IPS-15b (cell line): ENCODE data around the gene SDHAF1.

Experiments
- H3K27me3 ChIP-seq: one replicate; pipeline ENCODE4 v1.6.1; 2013; ENCODE audit warnings: low read length; ENCODE audit not compliant: control insufficient read depth, insufficient read depth
- H3K36me3 ChIP-seq: one replicate; pipeline ENCODE4 v1.6.1; 2013; ENCODE audit warnings: low read length; ENCODE audit not compliant: control insufficient read depth, insufficient read depth
- H3K4me1 ChIP-seq: one replicate; pipeline ENCODE4 v1.6.1; 2013; ENCODE audit warnings: mild to moderate bottlenecking, low read length; ENCODE audit not compliant: control insufficient read depth, insufficient read depth
- H3K4me3 ChIP-seq: one replicate; pipeline ENCODE4 v1.5.1; 2013; ENCODE audit warnings: low read depth, low read length
- H3K9ac ChIP-seq: one replicate; pipeline ENCODE4 v1.6.1; 2013; ENCODE audit warnings: low read depth, mild to moderate bottlenecking, low read length
- H3K9me3 ChIP-seq: one replicate; pipeline ENCODE4 v1.6.1; 2013; ENCODE audit warnings: mild to moderate bottlenecking, low read length; ENCODE audit not compliant: control insufficient read depth, insufficient read depth

SDHAF1 gene

GRCh38 chr19:35990156-35990555 is 4.8 kb upstream of the SDHAF1 start:
- no peak overlapping the region for H3K9ac ChIP-seq
- H3K27me3 ChIP-seq: peaks cover 13% of the 10 kb centered on the region
- no peaks in the 10 kb centered on the region for H3K9me3 ChIP-seq

GRCh38 chr19:35990771-35991730 is 3.9 kb upstream of the SDHAF1 start:
- Histone ChIP-seq H3K9ac (no peak overlapping the region), H3K9me3 (no peaks in the 10 kb centered on the region), H3K27me3 (peaks cover 5% of the 10 kb centered on the region)

More at GRCh38 chr19:35990156-35990555, 4.8 kb upstream of the SDHAF1 start:
- H3K4me3 ChIP-seq: no peak overlapping the region
- H3K36me3 ChIP-seq: no peaks in the 10 kb centered on the region
- no peaks in the 10 kb centered on the region for H3K4me1 ChIP-seq

GRCh38 chr19:35991731-35992450 is 3.1 kb upstream of the SDHAF1 start:
- H3K36me3 ChIP-seq: no peaks in the 10 kb centered on the region
- H3K4me3 ChIP-seq: no peak overlapping the region
- H3K4me1 ChIP-seq: no peaks in the 10 kb centered on the region
- H3K9ac ChIP-seq: no peak overlapping the region
- no peaks in the 10 kb centered on the region for H3K27me3 ChIP-seq
- no peaks in the 10 kb centered on the region for H3K9me3 ChIP-seq

More at GRCh38 chr19:35990771-35991730, 3.9 kb upstream of the SDHAF1 start:
- Histone ChIP-seq H3K36me3 (no peaks in the 10 kb centered on the region), H3K4me3 (no peak overlapping the region), H3K4me1 (no peaks in the 10 kb centered on the region)

- H3K36me3 ChIP-seq: no peaks in the 10 kb centered on the region
Observed at GRCh38 chr19:35992907-35993765, 1.9 kb upstream of the SDHAF1 start.

GRCh38 chr19:35993923-35994598 is 927 bp upstream of the SDHAF1 start:
- Histone ChIP-seq H3K9ac (no peak overlapping the region), H3K9me3 (no peaks in the 10 kb centered on the region), H3K36me3 (no peaks in the 10 kb centered on the region), H3K4me1 (no peaks in the 10 kb centered on the region), H3K27me3 (no peaks in the 10 kb centered on the region), H3K4me3 (no peak overlapping the region)

More at GRCh38 chr19:35992907-35993765, 1.9 kb upstream of the SDHAF1 start:
- Histone ChIP-seq H3K4me1 (no peaks in the 10 kb centered on the region), H3K9ac (no peak overlapping the region), H3K27me3 (no peaks in the 10 kb centered on the region), H3K4me3 (no peak overlapping the region), H3K9me3 (no peaks in the 10 kb centered on the region)

GRCh38 chr19:35996777-35997176 is 1.8 kb downstream of the SDHAF1 start:
- no peak overlapping the region for H3K9ac ChIP-seq
- H3K36me3 ChIP-seq: no peaks in the 10 kb centered on the region
- H3K9me3 ChIP-seq: no peaks in the 10 kb centered on the region
- H3K27me3 ChIP-seq: no peaks in the 10 kb centered on the region
- H3K4me1 ChIP-seq: no peaks in the 10 kb centered on the region
- H3K4me3 ChIP-seq: no peak overlapping the region

GRCh38 chr19:36001605-36002004 is 6.6 kb downstream of the SDHAF1 start:
- Histone ChIP-seq H3K9ac (no peak overlapping the region), H3K4me3 (no peak overlapping the region), H3K4me1 (no peaks in the 10 kb centered on the region), H3K27me3 (no peaks in the 10 kb centered on the region), H3K9me3 (no peaks in the 10 kb centered on the region), H3K36me3 (peaks cover 3% of the 10 kb centered on the region)

GRCh38 chr19:36003284-36003683 is 8.3 kb downstream of the SDHAF1 start:
- H3K4me3 ChIP-seq: no peak overlapping the region
- H3K27me3 ChIP-seq: no peaks in the 10 kb centered on the region
- H3K36me3 ChIP-seq: peaks cover 3% of the 10 kb centered on the region

GRCh38 chr19:36006955-36007354 is 12.0 kb downstream of the SDHAF1 start:
- Histone ChIP-seq H3K27me3 (no peaks in the 10 kb centered on the region), H3K9me3 (no peaks in the 10 kb centered on the region), H3K9ac (no peak overlapping the region), H3K4me1 (no peaks in the 10 kb centered on the region), H3K4me3 (no peak overlapping the region), H3K36me3 (peaks cover 3% of the 10 kb centered on the region)

More at GRCh38 chr19:36003284-36003683, 8.3 kb downstream of the SDHAF1 start:
- Histone ChIP-seq H3K9me3 (no peaks in the 10 kb centered on the region), H3K9ac (no peak overlapping the region), H3K4me1 (no peaks in the 10 kb centered on the region)

GRCh38 chr19:36008336-36008978 is 13.5 kb downstream of the SDHAF1 start, which contains the start of gene SYNE4:
SYNE4 (minus strand) TSS chr19:36008813; CDS start chr19:36008681, 132 bp downstream.
- peak within 1 kb of the TSS; percentile 54 for H3K4me3 ChIP-seq
- no peaks in the 10 kb centered on the region for H3K27me3 ChIP-seq
- H3K9ac ChIP-seq: peak within 1 kb of the TSS; percentile 79
- no peaks in the 10 kb centered on the region for H3K4me1 ChIP-seq
- peaks cover 3% of the 10 kb centered on the region for H3K36me3 ChIP-seq
- no peaks in the 10 kb centered on the region for H3K9me3 ChIP-seq
